GM12875 (cell line): ENCODE data around the gene ZNF219.

Experiments
- H3K4me3 ChIP-seq: one replicate; pipeline ENCODE4 v1.5.1; 2011; ENCODE audit warnings: low read depth, low read length, control low read depth
- CTCF ChIP-seq: IDR thresholded peaks from 2 replicates; pipeline ENCODE4 v1.5.1; 2011; ENCODE audit warnings: low read depth, mild to moderate bottlenecking, control low read depth, inconsistent platforms, low read length, moderate library complexity, borderline replicate concordance; ENCODE audit not compliant: insufficient read depth

ZNF219 gene

GRCh38 chr14:21106498-21107282, 8.2 kb upstream of the ZNF219 start:
- H3K4me3 ChIP-seq: no peak overlapping the region
- TF ChIP-seq CTCF: peak; percentile 88

- no peak overlapping the region for H3K4me3 ChIP-seq
- TF ChIP-seq CTCF: no peak
These were observed 7.7 kb upstream of the ZNF219 start for GRCh38 chr14:21106176-21106497.

GRCh38 chr14:21105095-21105494, 6.6 kb upstream of the ZNF219 start:
- TF ChIP-seq CTCF: no peak
- no peak overlapping the region for H3K4me3 ChIP-seq

GRCh38 chr14:21104448-21105060, 6.1 kb upstream of the ZNF219 start:
- TF ChIP-seq CTCF: peak; percentile 94
- H3K4me3 ChIP-seq: peak overlapping the region; percentile 81

- H3K4me3 ChIP-seq: peak overlapping the region; percentile 81
- TF ChIP-seq CTCF: peak; percentile 85
These were observed 5.4 kb upstream of the ZNF219 start for GRCh38 chr14:21103710-21104447.

GRCh38 chr14:21103411-21103709, 4.9 kb upstream of the ZNF219 start:
- H3K4me3 ChIP-seq: peak overlapping the region; percentile 81
- no peak for TF ChIP-seq CTCF
